Anterior cingulate cortex (tissue), 58 donors: ENCODE measurements around the gene TRAPPC2L.
A peak's percentile ranks its signal among the peaks of the same experiment; 100 is the strongest.
"Not testable (repeated sequence)": the region's sequence is repeated elsewhere in the genome, so short reads cannot be mapped to it uniquely, and the experiment has no call there.

Experiments
- DNase-seq, 58 donors: peaks; one replicate each; lab custom pipeline; 2025; lab: John Stamatoyannopoulos, UW

TRAPPC2L gene

GRCh38 chr16:88886420-88886844, 29.5 kb downstream of the TRAPPC2L start:
- DNase-seq: no peak

GRCh38 chr16:88886845-88887521, 30.1 kb downstream of the TRAPPC2L start:
- DNase-seq: no peak

DNA sequence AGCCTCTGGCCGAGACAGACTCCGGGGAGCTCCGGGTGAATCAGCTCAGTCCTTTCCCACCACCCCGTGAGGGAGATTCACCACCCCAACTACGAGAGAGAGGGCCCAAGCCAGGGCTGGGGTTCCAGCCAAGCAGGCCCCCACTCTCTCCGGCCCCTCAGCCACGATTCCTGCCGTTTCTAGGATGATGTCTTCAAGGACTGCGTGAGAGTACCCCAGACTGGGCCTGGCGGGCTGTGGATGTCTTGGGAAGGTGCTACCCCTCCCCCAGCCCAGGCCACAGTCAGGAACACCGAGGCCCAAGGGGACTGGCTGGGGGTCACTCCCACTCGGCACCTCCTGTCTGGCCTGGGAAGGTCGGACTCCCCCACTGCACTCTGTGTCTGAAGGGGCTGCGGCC, 31.1 kb downstream of the TRAPPC2L start:
- DNase-seq: no peak

- DNase-seq: no peak
Measured at GRCh38 chr16:88888461-88889387, 31.8 kb downstream of the TRAPPC2L start.

GRCh38 chr16:88889702-88890352, 32.9 kb downstream of the TRAPPC2L start:
- not testable (repeated sequence) for DNase-seq

GRCh38 chr16:88891083-88891482, 34.2 kb downstream of the TRAPPC2L start:
- no peak for DNase-seq

DNA sequence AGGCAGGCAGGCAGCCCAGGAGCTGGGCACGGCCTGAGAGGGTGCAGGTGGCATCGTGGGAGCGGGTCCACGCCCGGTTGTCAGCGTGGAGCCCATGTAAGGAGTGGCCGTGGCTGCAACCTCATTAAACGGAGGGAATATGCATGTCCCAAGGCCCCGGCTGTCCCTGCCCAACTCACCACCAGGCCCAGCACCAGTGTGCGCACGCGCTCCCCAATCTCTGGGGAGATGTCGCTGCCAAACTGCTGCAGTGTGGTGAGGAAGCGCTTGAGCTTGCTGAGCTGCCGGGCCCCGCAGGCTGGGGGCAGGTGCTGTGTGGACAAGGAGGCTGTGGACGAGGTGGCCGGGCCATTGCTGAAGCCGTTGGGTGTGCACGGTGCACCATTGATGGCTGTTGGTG, 35.1 kb downstream of the TRAPPC2L start:
- no peak for DNase-seq

- peak in 1 of 58 donors; percentile 5 for DNase-seq
Measured at GRCh38 chr16:88893127-88893968, 36.4 kb downstream of the TRAPPC2L start.

DNA sequence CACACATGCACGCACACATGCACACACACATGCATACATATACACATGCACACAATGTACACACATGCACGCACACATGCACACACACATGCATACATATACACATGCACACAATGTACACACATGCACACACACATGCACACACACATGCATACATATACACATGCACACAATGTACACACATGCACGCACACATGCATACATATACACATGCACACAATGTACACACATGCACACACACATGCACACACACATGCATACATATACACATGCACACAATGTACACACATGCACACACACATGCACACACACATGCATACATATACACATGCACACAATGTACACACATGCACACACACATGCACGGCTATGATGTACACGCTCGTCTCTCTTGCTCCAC, 37.3 kb downstream of the TRAPPC2L start:
- DNase-seq: not testable (repeated sequence)

DNA sequence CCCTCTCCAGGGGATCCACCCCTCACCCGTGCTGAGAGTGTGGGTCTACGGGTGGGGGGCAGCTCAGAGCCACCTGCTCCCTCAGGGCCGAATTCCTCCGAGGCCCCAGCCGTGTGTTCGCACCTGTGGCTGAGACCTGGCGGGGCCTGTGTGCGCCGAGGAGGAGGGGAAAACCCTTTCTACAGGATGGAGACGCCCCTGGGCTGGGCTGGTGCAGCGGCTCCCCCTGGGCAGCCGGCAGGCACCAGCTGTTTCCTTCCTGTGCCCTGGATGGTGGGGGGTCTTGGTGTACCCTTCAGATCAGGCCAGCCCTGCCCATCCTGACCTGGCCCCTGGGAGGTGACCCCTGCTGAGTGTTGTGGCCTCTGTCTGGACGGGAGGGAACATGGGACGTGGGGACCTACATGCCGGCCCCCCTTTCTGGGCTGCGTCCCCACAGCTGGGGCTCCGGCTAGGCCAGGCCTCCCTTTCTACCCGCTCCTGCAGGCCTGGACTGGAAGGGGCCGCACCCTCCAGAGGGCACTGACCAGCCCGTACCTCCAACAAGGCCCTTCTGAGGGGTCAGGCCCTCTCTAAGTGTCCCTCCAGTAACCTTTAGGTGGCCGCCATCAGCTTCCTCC, 37.9 kb downstream of the TRAPPC2L start:
- DNase-seq: no peak

GRCh38 chr16:88895335-88895734, 38.4 kb downstream of the TRAPPC2L start:
- DNase-seq: no peak

GRCh38 chr16:88896238-88897070, 39.5 kb downstream of the TRAPPC2L start:
- DNase-seq: no peak

DNA sequence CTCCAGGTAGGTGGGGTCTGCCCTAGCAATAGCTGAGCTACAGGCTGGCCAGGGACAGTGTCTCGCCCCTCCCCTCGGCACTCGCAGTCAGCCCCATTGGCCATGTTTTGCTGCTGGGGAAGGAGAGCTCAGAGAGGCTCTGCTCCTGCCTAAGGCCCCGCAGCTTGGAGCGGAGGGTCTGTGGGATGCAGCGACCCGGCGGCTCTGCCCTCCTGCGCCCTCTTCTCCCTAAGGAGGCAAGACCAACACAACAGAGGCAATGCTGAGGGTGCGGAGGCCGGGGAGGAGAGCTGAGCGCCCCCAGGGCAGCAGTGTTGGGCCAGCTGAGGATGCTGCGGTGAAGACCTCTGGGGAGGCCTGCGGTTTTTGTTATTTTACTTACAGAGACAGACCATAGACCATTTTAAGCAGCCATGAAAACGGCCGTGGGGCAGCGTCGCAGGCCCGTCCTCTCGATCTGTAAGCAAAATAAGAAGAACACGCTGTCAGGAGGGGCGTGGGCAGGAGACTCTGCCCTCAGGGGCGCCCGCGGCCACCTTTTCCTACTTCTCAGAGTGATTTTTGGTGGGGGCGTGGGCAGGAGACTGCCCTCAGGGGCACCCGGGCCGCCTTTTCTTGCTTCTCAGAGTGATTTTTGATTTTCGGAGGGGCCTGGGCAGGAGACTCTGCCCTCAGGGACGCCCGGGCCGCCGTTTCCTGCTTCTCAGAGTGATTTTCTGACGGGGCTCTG, 40.9 kb downstream of the TRAPPC2L start:
- DNase-seq: no peak

GRCh38 chr16:88899901-88900661, 43.2 kb downstream of the TRAPPC2L start:
- no peak for DNase-seq

GRCh38 chr16:88900662-88901052, 43.7 kb downstream of the TRAPPC2L start:
- no peak for DNase-seq

DNA sequence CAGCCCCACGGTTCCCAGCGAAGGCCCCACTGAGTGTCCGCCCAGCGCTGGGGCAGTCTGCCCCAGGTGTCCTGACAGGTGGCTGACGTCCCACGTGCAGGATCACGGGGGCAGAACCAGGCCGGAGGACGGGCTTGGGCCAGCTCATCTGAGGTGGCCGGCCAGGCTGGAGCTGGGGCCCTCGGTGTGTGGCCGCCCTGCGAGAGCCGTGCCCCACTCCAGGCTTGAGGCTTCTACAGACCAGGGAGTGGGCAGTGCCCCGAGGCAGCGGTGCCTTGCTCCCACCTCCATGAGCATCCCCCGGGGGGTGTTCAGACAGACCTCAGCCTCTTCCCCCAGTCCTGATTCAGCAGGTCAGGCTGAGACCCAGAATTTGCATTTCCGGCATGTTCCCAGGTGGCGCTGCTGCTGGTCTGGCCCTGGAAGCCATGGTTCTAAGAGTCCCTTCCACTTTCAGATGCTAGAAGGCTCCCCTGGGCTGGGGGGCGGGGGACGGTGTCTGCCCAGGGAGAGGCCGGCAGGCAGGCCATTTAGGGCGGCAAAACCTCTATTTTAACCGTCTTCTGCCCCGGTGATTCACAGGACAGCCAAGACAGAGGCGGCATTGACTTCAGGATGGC, 44.9 kb downstream of the TRAPPC2L start:
- no peak for DNase-seq

DNA sequence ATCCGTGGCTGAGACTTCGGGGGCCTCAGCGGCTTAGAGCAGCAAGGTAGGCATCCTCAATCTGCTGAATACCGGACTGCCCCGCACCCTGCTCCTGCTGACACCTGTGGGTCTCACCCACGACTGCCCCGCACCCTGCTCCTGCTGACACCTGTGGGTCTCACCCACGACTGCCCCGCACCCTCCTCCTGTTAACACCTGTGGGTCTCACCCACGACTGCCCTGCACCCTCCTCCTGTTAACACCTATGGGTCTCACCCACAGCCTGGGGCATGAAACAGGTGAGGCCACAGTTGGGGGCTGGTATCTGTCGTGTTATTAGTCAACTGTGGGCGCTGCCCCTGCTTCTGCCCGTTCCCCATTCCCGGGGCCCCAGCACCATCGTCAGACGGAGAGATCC, 45.8 kb downstream of the TRAPPC2L start:
- no peak for DNase-seq
